ENCODE results near the gene RMRP. TPM values are rescaled to one million over a fixed set of nuclear protein-coding genes. Genes with fewer than 3 reads are reported as not detected.
A peak's percentile ranks its signal among the peaks of the same experiment; 100 is the strongest.
"Not testable (repeated sequence)": the region's sequence is repeated elsewhere in the genome, so short reads cannot be mapped to it uniquely, and the experiment has no call there.

The RMRP gene
- total and polyA plus RNA-seq, 12 donors: 885 to 23,366 (median 6,693) TPM; not detected in 1

DNA sequence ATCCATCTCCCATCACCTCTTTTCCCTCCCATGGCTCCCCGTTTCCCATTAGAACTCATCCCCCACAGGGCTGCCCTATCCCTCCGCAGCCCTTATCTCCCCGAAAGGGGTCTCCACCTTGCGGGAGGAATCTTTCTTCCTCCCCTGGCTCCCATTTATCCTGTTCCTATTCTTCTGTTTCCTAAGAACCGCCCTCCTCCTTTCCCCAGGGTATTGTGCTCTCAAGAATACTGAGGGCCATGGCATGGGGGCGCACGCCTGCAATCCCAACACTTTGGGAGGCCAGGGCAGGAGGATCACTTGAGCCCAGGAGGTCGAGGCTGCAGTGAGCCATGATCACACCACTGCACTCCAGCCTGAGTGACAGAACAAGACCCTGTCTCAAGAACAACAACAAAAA lies 40.3 kb downstream of the RMRP start:
- no peak for DNase-seq
- no peaks in the 10 kb centered on the region for H3K27me3 ChIP-seq
- no peaks in the 10 kb centered on the region for H3K36me3 ChIP-seq (replicated peaks in 1 of 2)
- no peak for TF ChIP-seq POLR2A (IDR thresholded peaks at IDR 0.05)
- peaks cover 0 to 7% of the 10 kb centered on the region in 2 donors for H3K4me1 ChIP-seq (replicated peaks in 1 of 2)
- peak overlapping the region in 1 of 4 donors; percentile 45 for H3K4me3 ChIP-seq
- WGBS, 4 donors: 69 to 76% (median 73%) methylated on average over 8 of the region's 8 CpGs
- intact Hi-C loops (cut with DNase I): no loop called here
- no peaks in the 10 kb centered on the region for H3K9me3 ChIP-seq (replicated peaks in 1 of 3)
- no peak overlapping the region for H3K27ac ChIP-seq

DNA sequence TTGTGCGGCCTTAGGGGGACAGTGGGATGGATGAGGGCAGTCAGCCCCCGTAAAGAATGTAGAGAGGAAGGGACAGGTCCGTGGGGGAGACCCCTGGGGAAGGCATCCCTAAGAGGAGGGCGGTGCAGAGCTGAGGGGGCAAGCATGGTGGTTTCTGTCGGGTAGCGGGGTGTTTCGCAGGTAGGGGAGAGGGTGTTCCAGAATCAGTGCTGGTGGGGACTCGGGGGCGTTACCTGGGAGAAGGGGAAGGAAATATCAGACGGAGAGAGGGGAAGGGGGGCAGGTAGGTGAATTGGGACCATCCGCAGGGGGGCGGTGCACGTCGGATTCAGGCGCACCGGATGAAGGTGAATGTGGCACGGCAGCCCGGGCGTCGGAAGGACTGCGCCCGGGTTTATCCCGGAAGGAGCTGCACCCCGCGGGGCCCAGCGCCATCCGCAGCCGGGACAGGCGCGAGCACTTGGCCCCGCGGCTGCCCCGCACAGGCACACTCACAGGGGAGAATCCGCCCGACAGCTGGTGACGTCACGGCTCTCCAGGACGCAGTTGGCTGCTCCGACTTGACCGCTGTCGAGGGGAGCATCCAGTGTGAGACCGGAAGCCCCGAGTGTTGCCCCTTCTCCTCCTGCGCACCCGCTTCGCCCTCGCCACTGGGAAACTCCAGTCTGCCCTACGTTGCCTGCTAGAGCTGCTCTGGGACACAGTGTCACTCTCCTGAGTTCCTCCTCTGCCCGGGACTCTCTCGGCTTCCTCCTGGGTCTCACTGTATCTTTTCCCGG lies 40.9 kb downstream of the RMRP start:
- peak; percentile 65 to 90 (median 81) for DNase-seq
- TF ChIP-seq, protein P1, sequence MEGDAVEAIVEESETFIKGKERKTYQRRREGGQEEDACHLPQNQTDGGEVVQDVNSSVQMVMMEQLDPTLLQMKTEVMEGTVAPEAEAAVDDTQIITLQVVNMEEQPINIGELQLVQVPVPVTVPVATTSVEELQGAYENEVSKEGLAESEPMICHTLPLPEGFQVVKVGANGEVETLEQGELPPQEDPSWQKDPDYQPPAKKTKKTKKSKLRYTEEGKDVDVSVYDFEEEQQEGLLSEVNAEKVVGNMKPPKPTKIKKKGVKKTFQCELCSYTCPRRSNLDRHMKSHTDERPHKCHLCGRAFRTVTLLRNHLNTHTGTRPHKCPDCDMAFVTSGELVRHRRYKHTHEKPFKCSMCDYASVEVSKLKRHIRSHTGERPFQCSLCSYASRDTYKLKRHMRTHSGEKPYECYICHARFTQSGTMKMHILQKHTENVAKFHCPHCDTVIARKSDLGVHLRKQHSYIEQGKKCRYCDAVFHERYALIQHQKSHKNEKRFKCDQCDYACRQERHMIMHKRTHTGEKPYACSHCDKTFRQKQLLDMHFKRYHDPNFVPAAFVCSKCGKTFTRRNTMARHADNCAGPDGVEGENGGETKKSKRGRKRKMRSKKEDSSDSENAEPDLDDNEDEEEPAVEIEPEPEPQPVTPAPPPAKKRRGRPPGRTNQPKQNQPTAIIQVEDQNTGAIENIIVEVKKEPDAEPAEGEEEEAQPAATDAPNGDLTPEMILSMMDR (IDR thresholded peaks at IDR 0.05): peak in 1 of 6 experiments; percentile 6
- TF ChIP-seq POLR2A (IDR thresholded peaks at IDR 0.05): no peak
- no peaks in the 10 kb centered on the region for H3K36me3 ChIP-seq (replicated peaks in 1 of 2)
- 12 to 22% (median 15%) methylated on average over 27 to 51 of the region's 51 CpGs for WGBS, 4 donors
- H3K27ac ChIP-seq: no peak overlapping the region
- intact Hi-C loops (cut with DNase I): no loop called here
- no peaks in the 10 kb centered on the region for H3K9me3 ChIP-seq (replicated peaks in 1 of 3)
- no peaks in the 10 kb centered on the region for H3K27me3 ChIP-seq
- H3K4me3 ChIP-seq: peak overlapping the region in 2 of 4 donors; percentile 7 to 45
- H3K4me1 ChIP-seq (replicated peaks in 1 of 2): peaks cover 0 to 7% of the 10 kb centered on the region in 2 donors

DNA sequence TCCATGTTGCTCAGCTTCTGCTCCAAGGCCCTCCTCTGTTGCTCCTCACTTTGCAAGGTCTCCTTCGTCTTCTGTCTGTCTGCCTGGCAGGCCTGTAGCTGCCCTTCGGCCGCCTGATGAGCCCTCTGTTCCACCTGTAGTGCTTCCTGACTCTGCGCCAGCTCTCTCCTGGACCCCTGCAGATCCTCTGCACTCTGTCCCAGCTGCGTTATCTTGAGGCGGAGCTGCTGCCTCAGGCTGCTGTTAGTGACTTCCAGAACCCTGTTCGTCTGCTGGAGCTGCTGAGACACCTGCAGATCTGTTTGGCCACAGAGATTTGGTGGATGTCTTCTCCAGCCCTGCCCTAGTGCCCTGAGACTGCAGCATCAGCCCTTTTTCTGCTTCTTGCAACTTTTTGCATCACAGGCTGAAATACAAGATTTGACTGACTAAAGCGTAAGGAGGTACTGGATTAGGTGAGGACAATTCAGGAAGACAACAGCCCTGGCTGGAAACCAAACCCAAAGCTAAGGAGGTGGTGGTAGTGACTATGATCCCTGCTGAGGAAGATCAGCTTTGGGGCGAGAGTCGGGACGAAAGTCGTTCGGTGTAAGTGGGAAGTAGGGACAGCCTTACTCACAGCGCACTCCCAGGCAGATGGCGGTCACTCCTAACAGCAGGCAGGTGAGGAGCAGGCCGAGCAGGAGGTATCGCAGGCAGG lies 41.7 kb downstream of the RMRP start:
- intact Hi-C loops (cut with DNase I): no loop called here
- Histone ChIP-seq H3K4me3 (no peak overlapping the region), H3K9me3 (replicated peaks in 1 of 3) (no peaks in the 10 kb centered on the region), H3K4me1 (replicated peaks in 1 of 2) (peaks cover 0 to 7% of the 10 kb centered on the region in 2 donors), H3K27me3 (no peaks in the 10 kb centered on the region), H3K27ac (no peak overlapping the region), H3K36me3 (replicated peaks in 1 of 2) (no peaks in the 10 kb centered on the region)
- no peak for DNase-seq
- 81 to 86% (median 84%) methylated on average over 17 of the region's 17 CpGs for WGBS, 4 donors
- no peak for TF ChIP-seq POLR2A (IDR thresholded peaks at IDR 0.05)
- TF ChIP-seq, protein P1 (IDR thresholded peaks at IDR 0.05): no peak

DNA sequence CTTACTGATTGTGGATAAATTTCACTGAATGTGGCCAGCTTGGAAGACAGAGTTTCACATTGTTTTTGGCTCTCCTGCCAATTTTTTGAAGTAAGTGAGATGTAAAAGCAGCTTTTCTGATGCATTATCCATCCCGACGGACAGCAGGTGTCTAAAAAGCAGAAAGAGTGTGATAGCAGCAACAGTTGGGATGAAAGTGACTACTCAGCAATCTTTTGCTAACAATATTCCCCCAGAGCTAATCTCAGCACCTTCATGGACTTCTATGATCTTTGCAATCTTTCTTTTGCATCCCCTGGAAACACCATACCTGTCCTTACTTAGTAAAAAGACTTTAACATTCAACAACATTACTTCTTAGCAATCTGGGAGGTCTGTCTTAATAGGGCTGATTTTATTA lies 45.0 kb downstream of the RMRP start:
- no peak overlapping the region for H3K4me3 ChIP-seq
- WGBS, 4 donors: 88 to 98% (median 90%) methylated on average over 2 of the region's 2 CpGs

DNA sequence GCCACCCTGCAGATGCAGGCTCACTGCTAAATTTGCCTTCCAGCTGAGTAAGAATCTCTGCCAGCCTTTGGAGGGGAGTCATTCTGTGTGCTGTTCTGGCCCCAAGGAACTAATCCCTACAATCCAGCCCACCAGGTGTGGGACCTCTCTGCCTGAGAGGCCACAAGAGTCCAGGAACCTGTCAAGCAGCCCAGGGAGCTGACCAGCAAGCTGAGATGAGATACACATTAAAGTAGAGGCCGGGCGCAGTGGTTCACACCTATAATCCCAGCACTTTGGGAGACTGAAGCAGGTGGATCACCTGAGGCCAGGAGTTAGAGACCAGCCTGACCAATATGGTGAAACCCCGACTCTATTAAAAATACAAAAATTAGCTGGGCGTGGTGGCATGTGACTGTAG lies 45.8 kb downstream of the RMRP start:
- intact Hi-C loops (cut with DNase I); DNase-seq; H3K9me3 ChIP-seq (replicated peaks in 1 of 3); H3K27me3 ChIP-seq; H3K27ac ChIP-seq; H3K4me3 ChIP-seq; H3K4me1 ChIP-seq (replicated peaks in 1 of 2): not testable (repeated sequence)
- 89 to 94% (median 92%) methylated on average over 2 to 4 of the region's 4 CpGs for WGBS, 4 donors
- H3K36me3 ChIP-seq (replicated peaks in 1 of 2): peaks cover 0 to 25% of the 10 kb centered on the region in 2 donors

More for the DNA sequence above, 45.0 kb downstream of the RMRP start:
- Histone ChIP-seq H3K36me3 (replicated peaks in 1 of 2) (peaks cover 0 to 23% of the 10 kb centered on the region in 2 donors), H3K27me3 (no peaks in the 10 kb centered on the region), H3K27ac (no peak overlapping the region), H3K4me1 (replicated peaks in 1 of 2) (peaks cover 0 to 7% of the 10 kb centered on the region in 2 donors), H3K9me3 (replicated peaks in 1 of 3) (no peaks in the 10 kb centered on the region)
- no peak for DNase-seq
- TF ChIP-seq POLR2A (IDR thresholded peaks at IDR 0.05): no peak
- TF ChIP-seq, protein P1 (IDR thresholded peaks at IDR 0.05): no peak
- intact Hi-C loops (cut with DNase I): no loop called here
